OCI-LY1 (cell line): ENCODE measurements around the gene GLDC.

ENCODE experiments used
- CTCF ChIP-seq: fragments of 200-600 bp; sonication (generic), shearing (Covaris generic); IDR thresholded peaks from 2 replicates; pipeline ENCODE4 v1.5.1; 2017; ENCODE audit warnings: mild to moderate bottlenecking, antibody characterized with exemption, low read length, moderate library complexity, mixed read lengths
- EZH2 ChIP-seq: fragments of 200-600 bp; sonication (generic), shearing (Covaris generic); IDR thresholded peaks from 2 replicates; pipeline ENCODE4 v1.8.0; 2017; ENCODE audit warnings: borderline replicate concordance, mixed run types, mild to moderate bottlenecking, antibody characterized with exemption, low read length, moderate library complexity, mixed read lengths

- TF ChIP-seq CTCF: no peak
- no peak for TF ChIP-seq EZH2
These were observed 12.2 kb downstream of the GLDC start for GRCh38 chr9:6633378-6633777.
